SW480 (cell line): ENCODE results near the gene ITGAL.
A peak's percentile ranks its signal among the peaks of the same experiment; 100 is the strongest.

Experiments used
- DNase-seq: peaks from one replicate; pipeline ENCODE4 v3.0.0-alpha.2; 2016; ENCODE audit warnings: low spot score

ITGAL gene

GRCh38 chr16:30541502-30542329 is 69.2 kb downstream of the ITGAL start:
- no peak for DNase-seq

GRCh38 chr16:30543067-30543466 is 70.5 kb downstream of the ITGAL start:
- no peak for DNase-seq

- DNase-seq, result no peak
Measured at GRCh38 chr16:30546115-30546514, 73.6 kb downstream of the ITGAL start.

DNA sequence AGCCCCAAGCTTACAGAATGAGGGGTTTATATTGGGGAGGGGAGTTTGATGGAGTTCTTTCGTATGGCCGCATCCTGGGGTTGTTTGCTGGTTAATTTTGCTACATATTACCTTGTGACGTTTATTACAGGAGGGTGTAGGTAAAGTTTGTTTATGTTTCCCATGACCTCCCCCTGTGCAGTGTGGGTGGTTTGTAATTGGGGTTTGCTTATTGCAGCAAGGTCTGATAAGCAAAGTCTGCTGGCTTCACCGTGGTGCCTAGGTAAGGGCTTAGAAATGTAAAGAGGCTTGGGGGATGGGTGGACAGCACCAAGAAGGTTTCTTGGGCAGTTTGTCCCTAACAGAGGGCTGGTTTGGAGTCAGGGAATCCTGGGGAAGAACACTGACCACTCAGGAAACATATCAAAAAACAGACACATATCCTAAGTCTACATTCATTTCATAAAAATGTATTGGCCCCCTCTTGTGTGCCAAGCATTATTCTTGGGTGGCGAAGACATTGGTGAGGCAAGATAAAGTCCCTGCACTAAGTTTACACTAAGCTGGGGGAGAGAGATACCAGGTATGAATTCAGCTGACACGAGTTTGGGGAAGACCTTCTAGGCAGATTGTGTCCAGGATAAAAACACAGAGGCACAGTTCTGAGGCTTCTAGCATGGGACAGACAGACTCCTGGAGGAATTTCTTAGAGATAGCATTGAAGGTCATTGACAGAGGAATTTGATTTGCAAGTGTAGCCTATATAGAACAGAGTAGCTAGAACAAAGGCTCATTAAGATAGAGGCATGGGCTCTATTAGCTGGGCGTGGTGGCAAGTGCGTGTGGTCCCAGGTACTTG is 76.1 kb downstream of the ITGAL start:
- DNase-seq, result no peak

- no peak for DNase-seq
Measured at GRCh38 chr16:30551781-30552180, 79.2 kb downstream of the ITGAL start.

GRCh38 chr16:30552956-30553355 is 80.4 kb downstream of the ITGAL start:
- DNase-seq, result no peak

DNA sequence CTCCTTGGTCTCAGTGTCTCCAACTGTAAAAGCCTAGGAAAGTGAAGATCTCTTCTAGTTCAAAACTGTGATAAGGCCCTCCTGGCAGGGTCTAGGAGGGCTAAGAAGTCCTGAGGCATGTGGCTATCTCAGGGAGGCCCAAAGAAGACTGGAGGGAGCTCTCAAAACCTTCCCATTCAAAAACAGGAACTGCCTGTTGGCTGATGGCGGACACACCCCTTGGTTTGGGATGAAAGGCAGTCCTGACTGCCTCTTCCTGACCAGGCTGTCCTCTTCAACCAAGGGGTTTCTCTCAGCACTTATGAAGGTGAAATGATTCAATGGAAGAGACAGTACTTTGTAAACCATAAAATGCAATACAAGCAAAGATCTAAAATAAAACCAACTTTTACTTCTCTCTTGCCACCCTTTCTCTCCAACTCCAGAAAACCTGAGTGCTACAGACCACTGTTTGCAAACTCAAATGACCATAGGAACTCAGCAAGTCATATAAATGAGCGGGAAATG is 80.9 kb downstream of the ITGAL start:
- DNase-seq, result no peak

DNA sequence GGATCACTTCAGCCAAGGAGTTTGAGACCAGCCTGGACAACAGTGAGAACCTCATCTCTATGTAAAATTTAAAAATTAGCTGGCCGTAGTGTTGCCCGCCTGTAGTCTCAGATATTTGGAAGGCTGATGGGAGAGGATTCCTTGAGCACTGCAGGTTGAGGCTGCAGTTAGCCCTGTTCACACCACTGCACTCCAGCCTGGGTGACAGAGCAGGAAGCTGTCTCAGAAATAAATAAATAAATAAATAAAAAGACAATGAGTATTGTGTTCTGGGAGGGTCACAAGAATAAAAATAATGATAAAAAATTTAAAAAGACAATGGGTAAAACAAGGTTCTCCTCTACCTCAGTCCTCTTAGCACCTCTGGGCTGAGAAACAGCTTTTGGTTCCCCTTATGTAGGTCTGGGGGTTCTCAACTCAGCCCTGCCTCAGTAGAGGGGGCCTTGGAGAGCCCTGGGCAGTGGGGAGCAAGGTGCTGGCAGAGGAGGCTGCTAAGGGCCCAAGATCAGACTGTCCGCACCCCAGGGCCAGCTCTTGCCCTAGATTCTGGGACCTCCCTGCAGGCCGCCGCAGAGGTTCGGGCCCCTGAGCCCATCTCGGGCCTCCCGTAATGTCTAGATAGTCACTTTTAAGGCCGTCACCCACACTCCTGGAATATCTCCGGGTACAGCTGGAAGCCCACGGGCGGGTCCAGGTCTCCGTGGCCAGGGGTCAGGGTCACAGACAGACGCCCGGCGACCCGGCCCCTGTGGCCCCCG is 82.2 kb downstream of the ITGAL start:
- DNase-seq, result no peak

GRCh38 chr16:30555315-30556124 is 83.0 kb downstream of the ITGAL start:
- no peak for DNase-seq

GRCh38 chr16:30556125-30556473 is 83.6 kb downstream of the ITGAL start:
- DNase-seq, result no peak

DNA sequence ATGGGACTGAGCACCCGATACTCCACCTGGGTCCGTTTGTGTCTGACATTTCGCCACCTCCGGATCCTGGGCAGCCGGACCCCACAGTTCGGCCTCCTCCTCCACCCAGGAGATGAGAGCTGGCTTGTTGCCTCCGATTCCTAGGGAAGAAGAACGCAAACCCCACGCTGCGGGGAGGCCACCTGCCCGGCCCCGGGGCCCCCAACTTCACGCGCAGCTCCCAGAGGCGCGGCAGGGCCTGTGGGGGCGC is 85.1 kb downstream of the ITGAL start:
- DNase-seq, result no peak

DNA sequence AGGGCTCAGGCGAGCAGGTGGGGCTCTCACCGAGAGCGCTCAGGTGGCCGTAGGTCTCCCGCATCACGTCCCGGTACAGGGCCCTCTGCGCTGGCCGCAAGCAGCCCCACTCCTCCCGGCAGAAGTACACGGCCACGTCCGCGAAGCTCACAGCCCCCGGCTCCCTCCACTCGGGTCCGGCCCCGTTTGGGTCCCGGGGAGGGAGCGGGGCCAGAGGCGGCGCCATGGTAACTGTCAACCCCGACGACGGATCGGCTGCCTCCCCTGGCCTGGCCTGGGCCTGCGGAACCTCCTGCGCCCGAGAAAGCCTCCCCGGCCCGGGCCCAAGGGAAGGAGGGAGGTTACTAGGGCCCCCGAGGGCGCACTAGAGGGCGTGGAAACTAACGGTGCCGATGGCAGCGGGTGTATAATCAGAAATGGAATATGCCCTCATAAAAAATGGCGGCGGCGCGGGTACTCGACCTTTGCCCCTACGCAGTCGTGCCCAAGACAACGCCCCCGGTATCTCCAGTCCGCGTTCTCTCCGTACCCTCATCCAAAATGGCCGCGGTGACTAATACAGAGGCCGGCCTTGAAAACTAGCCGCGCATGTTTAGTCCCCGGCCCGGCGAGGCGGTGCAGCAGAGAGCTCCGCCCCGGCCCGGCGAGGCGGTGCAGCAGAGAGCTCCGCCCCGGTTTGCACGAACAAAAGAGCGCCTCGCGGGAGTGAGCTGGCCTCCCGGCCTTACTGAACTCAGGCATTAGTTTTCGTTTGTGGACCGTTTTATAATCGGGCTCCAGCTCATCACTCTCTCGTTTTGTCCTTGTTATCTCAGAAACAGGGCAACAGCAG is 85.6 kb downstream of the ITGAL start, which contains the start of gene ZNF764:
Gene ZNF764, minus strand, starts transcription at position 418 of the 832 bp plus-strand sequence. Its CDS starts 192 bp downstream, at position 226.
- DNase-seq, result peak; percentile 97

DNA sequence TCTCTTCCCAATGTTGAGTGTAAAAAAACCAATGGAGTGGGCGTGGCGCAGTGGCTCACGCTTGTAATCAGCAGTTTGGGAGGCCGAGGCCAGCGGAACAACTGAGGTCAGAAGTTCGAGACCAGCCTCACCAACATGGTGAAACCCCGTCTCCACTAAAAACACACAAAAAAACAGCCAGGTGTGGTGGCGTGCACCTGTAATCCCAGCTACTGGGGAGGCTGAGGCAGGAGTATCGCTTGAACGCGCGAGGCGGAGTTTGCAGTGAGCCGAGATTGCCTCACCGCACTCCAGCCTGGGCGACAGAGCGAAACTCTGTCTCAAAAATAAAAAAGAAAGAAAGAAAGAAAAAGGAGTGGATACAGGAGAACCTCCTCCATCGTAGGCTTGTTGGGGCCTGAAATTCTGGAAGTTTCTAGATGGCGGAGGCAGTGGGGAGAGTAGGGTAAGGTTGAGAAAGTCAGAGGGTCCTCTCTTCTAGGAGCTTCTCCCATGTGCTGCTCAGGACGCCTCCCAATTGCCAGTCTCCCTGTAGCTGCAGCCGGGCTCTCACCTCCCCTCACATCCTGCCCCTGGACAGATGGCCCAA is 86.3 kb downstream of the ITGAL start:
- DNase-seq, result no peak

- DNase-seq, result no peak
Measured at GRCh38 chr16:30559690-30560089, 87.1 kb downstream of the ITGAL start.

DNA sequence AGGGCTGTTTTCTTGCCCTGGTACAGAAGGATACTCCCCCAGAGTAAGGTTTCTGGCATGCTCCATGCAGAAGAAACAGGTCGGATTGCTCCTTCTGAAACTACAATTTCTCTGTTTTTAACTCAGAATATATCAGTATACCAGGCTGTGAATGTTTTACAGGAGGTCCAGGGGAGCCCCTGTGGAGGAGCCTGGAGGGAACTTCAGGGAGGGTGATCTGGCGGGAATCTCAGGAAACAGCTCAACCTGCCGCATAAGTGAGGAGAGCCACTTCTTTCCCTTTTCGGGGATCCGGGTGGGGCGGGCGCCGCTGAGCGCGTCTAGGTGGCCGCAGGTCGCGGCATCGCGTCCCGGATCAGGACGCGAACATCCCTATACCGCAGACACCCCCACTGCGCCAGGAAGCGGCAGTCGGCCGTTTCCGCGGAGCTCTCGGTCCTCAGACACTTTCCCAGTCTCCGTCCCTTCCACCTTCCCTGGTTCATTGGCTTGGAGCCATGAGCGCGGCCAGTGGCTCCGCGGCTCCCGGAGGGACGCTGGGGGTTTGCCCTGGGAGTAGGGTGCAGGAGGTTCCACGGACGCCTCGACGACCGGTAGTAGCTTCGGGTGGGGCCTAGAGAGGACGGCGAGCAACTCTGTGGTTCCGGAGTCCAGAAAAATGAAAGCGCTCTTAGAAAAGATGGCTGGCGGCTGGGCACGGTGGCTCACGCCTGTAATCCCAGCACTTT is 88.7 kb downstream of the ITGAL start:
- DNase-seq, result no peak

DNA sequence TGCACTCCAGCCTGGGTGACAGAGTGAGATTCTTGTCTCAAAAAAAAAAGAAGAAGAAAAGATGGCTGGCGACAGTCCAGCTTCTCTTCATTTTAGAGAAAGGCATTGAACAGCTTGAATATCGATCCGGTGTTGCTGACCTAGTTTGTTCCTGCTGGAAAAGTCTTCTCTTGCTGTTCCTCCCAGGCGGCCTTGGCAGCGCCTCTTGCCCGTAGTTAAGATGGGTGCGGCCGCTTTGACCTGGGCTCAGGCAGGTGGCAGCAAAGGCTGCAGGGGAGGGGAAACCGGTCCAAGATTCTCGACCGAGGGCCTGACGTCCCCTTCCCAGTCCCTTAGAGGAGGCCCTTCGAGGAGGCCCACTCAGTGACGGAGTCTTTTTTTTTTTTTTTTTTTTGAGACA is 89.5 kb downstream of the ITGAL start:
- no peak for DNase-seq

DNA sequence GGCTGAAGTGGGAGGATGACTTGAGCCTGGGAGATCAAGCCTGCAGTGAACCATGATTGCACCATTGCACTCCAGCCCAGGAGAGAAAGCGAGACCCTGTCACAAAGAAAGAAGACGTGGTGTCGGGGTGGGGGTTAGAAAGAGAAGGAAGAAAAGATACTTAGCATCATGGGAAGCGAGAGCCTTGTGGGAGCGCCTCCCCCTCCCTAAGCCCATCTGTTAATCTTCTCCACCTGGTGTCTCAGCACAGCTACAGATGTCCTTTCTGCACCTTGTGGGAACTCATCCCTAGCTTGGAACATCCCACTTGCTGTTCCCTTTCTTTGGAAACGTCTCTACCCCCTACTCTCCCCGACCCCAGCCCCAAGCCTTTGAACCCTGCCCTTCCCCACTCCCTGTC is 93.0 kb downstream of the ITGAL start:
- DNase-seq, result no peak

GRCh38 chr16:30565984-30566383 is 93.4 kb downstream of the ITGAL start:
- DNase-seq, result no peak

- no peak for DNase-seq
Measured at GRCh38 chr16:30566531-30566930, 94.0 kb downstream of the ITGAL start.
